DND-41 (cell line): ENCODE results near the gene TRMT61A.

Experiments
- CTCF ChIP-seq: IDR thresholded peaks from 2 replicates; pipeline ENCODE4 v1.5.1; 2012; ENCODE audit warnings: borderline replicate concordance, low read length, moderate library complexity, mild to moderate bottlenecking; ENCODE audit not compliant: poor library complexity, severe bottlenecking; ENCODE audit errors: extremely low read depth
- EZH2 ChIP-seq: IDR thresholded peaks from 3 replicates; pipeline ENCODE4 v1.6.1; 2012; ENCODE audit warnings: borderline replicate concordance, low read depth, mild to moderate bottlenecking, moderate library complexity, low read length, inconsistent platforms; ENCODE audit not compliant: severe bottlenecking

DNA sequence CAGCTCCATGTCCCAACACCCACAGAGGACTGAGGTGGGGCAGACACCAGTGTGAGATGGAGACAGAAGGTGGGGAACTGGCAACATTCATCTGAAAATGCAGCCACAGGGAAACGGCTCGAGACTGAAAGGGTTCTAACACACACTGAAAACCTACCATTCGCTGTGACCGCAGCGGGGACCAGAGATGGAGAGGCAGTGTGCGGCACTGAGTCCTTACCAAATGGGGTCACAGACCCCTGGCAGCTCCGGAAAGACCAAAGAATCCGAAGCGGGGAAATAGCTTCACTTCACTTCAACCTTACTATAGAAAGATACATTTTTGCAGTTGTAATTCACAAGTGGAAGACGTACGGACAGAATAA, 23.8 kb downstream of the TRMT61A start:
- no peak for TF ChIP-seq CTCF
- TF ChIP-seq EZH2: no peak
